Measurements from ENCODE around the gene FOXL3. TPM values are rescaled to one million over a fixed set of nuclear protein-coding genes. Genes with fewer than 3 reads are reported as not detected.

FOXL3 gene
- total RNA-seq, 1 experiment from 2014 or later: not detected

DNA sequence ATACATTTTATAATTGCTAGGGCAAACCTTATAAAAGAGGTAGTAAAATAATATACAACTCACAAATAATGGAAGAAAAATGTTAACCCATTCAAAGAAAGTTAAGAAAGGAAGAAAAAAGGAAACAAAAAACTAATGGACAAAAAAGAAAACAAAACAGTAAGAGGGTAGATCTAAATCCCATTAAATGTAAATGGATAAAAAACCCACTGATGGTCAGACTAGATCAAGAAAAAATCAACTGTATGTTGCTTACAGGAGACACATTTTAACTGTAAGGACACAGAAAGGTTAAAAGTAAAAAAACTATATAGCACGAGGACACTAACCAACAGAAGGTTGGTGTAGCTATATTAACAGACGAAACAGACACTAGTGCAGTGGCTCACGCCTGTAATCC, 18.0 kb downstream of the FOXL3 start:
- no peak overlapping the region for H3K4me3 ChIP-seq
- no peak overlapping the region for H3K27ac ChIP-seq
- H3K27me3 ChIP-seq: no peaks in the 10 kb centered on the region
- no peaks in the 10 kb centered on the region for H3K36me3 ChIP-seq
- H3K4me1 ChIP-seq: no peaks in the 10 kb centered on the region
- DNase-seq: no peak
- no peaks in the 10 kb centered on the region for H3K9me3 ChIP-seq (replicated peaks)

DNA sequence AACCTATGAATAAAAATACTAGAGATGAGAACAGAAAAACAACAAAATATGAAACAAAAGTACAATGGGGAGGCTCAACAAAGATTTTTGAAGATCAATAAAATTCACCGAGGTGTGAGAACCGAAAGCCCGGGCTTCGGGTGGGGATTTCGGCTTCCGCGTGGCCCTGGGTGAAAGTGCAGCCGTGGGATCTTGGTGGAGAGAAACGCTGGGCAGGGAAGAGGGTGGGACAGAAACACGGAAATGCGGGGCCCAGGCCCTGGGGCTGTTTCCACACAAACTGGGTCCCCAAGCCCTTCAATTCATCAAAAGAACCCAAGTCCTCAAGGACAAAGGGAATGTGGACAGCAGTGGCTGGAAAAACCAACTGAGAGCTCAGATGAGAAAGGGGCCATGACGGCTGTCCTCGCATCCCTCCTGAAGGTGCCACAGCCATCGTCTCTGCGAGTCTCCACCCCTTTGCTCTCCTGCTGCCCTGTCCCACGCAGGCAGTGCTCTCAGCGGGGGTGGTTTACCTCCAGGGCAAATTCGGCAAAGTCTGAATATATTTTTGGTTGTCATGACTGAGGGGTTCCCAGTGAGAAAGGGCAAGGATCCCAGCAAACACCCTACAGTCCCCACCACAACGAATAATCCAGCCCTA, 19.7 kb downstream of the FOXL3 start:
- Histone ChIP-seq H3K4me1 (no peaks in the 10 kb centered on the region), H3K36me3 (no peaks in the 10 kb centered on the region), H3K27ac (no peak overlapping the region), H3K9me3 (replicated peaks) (no peaks in the 10 kb centered on the region), H3K27me3 (no peaks in the 10 kb centered on the region), H3K4me3 (no peak overlapping the region)
- DNase-seq: no peak

DNA sequence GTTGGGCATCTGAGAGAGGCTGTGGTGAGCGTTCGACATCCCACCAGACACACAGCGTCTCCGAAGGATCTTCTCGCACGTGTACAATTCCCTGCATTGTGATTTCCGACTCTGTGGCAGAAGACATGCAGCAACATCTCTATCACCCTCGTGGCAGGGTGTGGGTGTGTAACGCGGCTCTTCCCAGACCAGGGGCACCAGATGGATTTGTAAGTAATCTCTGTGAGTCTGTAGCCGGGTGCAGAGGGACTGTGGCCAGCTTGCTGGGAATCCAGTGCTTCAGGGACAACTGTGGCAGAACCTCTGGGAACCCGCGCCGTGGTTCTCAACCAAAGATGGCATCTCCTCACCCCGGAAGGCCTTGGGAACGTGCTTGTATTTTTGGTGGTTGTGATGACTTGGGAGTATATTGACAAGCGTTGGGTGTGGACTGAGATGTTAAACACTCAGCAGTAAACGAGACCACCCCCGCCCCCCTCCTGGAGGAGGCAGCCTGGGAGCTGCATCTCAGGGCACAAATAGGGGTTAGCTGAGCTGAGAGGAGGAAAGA, 21.2 kb downstream of the FOXL3 start:
- Histone ChIP-seq H3K36me3 (no peaks in the 10 kb centered on the region), H3K27ac (no peak overlapping the region), H3K9me3 (replicated peaks) (no peaks in the 10 kb centered on the region), H3K4me1 (no peaks in the 10 kb centered on the region), H3K27me3 (no peaks in the 10 kb centered on the region), H3K4me3 (no peak overlapping the region)
- DNase-seq: no peak

DNA sequence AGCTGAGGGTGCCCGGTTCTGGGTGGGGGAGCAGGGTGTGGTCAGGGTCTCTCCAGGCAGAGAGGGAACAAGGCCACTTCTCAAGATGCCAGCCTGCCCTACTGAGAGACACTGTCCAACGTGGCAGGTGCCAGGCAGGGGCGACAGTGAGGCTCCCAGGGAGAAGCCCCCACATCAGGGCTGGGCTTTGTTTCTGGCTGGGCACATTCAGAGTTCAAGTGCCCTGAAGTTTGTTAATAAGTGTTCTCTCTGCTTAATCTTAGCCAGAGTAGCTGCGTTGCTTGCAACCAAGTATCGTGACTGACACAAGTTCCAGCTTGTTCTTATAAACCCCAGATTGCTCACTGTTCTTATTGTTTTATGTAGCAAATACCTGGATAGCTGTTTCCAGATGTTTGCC, 21.8 kb downstream of the FOXL3 start:
- DNase-seq: no peak
- no peaks in the 10 kb centered on the region for H3K27me3 ChIP-seq

DNA sequence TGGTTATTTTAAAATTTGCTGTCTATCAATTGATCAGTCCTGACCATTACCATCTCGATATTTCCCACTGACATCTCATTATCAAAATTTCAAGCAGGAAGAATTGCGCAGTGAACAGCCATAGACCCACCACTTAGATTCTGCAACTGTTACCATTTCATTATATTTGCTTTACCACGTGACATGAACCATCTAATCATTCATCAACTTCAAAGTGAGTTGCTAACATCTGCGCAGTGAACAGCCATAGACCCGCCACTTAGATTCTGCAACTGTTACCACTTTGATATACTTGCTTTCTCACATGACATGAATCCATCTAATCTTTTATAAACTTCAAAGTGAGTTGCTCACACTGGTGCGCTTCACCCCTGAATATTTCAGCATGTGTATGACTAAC, 22.5 kb downstream of the FOXL3 start:
- Histone ChIP-seq H3K27me3 (no peaks in the 10 kb centered on the region), H3K4me3 (no peak overlapping the region), H3K36me3 (no peaks in the 10 kb centered on the region), H3K4me1 (no peaks in the 10 kb centered on the region), H3K9me3 (replicated peaks) (no peaks in the 10 kb centered on the region), H3K27ac (no peak overlapping the region)
- DNase-seq: no peak

More for the DNA sequence above, 21.8 kb downstream of the FOXL3 start:
- no peaks in the 10 kb centered on the region for H3K9me3 ChIP-seq (replicated peaks)
- no peak overlapping the region for H3K27ac ChIP-seq
- no peak overlapping the region for H3K4me3 ChIP-seq
- H3K4me1 ChIP-seq: no peaks in the 10 kb centered on the region
- H3K36me3 ChIP-seq: no peaks in the 10 kb centered on the region

DNA sequence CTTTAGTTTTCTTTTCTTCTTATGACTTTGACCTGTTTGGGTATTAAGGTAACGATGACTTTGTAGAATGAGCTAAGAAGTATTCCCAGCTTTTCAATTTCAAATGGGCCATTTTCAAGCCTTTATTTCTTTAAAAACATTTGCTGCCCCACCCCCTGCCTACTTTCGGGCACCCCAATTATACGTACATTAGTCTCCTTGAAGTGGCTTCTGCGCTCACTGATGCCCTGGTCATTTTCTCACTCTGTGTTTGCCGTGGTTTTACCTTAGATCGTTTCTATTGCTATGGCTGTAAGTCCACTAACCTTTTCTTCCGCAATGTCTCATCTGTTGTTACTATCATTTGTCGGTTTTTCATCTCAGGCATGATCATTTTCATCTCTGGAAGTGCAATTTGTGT, 24.9 kb downstream of the FOXL3 start:
- DNase-seq: no peak
- Histone ChIP-seq H3K36me3 (no peaks in the 10 kb centered on the region), H3K27ac (no peak overlapping the region), H3K9me3 (replicated peaks) (no peaks in the 10 kb centered on the region), H3K4me1 (no peaks in the 10 kb centered on the region), H3K4me3 (no peak overlapping the region), H3K27me3 (no peaks in the 10 kb centered on the region)

DNA sequence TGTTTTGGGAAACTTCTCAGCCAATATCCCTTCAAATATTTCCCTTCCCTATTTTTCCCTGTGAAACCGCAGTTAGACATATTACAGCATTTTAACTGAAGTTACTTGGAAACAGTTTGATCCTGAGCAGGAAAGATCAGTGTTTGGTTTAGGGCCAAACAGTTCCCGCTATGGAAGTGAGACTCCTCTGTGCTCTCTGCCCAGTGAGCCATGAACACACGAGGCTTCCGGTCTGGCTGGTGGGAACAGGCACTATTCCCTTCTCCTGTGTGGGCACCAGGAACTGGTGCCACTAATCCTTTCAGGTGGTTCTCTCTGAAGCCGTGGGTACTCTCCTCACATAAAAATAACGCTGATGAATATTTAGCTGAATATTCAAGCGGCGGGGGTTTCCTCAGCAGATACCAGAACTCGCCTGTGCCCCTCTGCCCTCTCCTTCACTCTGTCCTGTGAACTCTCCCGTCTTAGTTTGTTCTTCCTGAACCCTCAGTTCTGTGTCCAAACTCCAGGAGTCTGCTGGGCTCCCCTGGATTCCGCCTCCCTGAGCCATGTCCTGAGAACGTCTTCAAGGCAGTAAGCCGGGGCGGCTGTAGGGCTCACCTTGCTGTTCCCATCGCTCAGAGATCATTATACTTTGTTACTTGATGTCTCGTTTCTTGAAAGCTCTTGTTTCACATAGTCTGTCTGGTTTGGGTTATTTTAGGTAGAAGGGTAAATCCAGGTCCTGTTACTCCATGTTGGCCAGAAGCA, 25.7 kb downstream of the FOXL3 start:
- no peaks in the 10 kb centered on the region for H3K36me3 ChIP-seq
- H3K4me1 ChIP-seq: no peaks in the 10 kb centered on the region
- DNase-seq: no peak
- H3K9me3 ChIP-seq (replicated peaks): no peaks in the 10 kb centered on the region
- H3K4me3 ChIP-seq: no peak overlapping the region
- H3K27ac ChIP-seq: no peak overlapping the region
- H3K27me3 ChIP-seq: no peaks in the 10 kb centered on the region

DNA sequence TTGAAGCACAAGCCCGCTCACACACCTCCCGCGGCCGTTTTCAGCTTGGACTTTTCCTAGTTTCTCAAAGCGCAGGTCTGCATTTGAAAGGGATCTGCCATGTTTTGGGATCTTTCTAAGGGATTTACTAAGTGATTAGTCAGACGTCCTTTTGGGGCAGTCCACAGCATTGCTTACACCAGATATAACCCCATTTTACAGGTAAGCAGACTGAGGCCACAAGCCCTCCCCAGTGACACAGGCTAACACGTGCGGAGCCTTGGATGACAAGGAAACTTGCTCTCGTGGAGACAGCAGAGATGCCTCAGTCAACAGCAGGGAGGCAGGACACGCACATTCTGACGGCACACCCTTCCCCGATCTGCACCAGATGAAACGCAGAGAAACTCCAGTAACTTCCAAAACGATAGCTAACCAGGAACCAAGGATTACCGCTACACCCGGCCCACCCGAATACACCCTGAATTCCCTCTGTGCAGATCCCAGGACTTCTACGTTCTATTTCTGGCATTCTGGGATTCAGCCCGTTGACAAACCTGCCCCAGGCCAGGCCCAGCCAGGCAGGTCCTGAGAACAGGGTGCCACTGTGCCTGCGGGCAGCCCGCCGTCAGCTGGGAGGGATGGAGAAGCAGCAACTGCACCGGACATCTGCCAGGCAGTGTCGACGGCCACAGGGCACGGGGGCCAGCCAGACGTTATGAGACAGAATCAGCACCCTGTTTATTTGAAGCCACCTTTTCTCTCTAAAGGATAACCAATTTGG, 27.9 kb downstream of the FOXL3 start:
- Histone ChIP-seq H3K4me3 (no peak overlapping the region), H3K36me3 (no peaks in the 10 kb centered on the region), H3K4me1 (no peaks in the 10 kb centered on the region; the same call in 1 of the 2 replicates), H3K27me3 (no peaks in the 10 kb centered on the region), H3K9me3 (replicated peaks) (no peaks in the 10 kb centered on the region), H3K27ac (no peak overlapping the region)
- no peak for DNase-seq

DNA sequence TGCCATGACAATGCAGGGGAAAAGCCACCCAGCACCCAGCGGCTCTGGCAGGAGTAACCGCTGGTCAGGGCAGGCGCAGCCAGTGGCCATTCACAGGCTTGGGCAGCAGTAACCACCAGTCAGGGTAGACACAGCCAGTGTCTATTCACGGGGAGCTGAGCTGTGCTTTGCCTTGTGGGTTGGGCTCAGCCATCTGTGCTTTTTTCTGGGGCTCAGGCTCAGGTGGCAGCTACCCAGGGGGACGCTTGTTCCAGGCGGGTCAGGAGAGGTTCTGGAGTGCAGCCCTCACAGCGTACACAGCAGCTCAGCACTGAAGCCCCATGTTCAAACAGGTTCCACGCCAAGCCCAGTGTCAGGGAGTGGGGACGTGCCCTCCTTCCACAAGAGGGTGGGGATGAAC, 28.5 kb downstream of the FOXL3 start:
- no peak for DNase-seq
- Histone ChIP-seq H3K27me3 (no peaks in the 10 kb centered on the region), H3K27ac (no peak overlapping the region), H3K36me3 (no peaks in the 10 kb centered on the region), H3K9me3 (replicated peaks) (no peaks in the 10 kb centered on the region), H3K4me1 (no peaks in the 10 kb centered on the region; the same call in 1 of the 2 replicates), H3K4me3 (no peak overlapping the region)

DNA sequence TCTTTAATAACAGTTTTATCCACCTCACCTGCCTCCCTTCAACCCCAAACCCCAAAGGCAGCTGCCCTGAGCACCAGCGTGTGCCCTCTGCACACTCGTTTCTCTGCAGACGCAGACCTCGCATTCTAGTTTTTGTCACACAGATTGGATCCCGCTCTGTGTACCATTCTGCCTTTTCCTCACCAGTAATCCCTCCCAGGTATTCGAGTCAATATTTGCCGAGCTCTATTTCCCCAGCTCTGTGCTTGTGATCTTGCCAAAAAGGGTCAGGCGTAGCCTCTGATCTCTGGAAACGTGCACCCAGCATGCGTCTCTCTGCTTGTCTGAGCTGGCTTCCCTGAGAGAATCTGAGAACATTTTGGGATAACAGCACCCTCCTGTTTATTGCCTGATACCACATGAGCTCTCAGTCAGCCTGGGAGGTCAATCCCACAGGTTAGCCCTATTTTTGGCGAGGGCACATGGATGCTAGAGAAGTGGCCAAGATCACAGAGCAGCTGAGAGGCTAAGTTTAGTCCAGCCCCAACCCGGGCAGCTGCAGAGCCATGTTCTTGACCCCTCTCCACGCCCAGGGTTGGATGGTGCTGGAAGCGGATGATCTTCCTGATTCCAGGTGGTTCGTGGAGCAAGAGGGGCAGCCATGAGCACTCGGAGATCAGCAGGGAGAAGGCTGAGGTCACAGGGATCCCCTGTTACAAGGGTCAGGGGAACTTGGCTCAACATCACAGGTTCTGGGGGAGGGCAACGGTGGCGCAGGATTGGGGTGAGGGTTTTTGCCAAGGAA, 29.1 kb downstream of the FOXL3 start:
- Histone ChIP-seq H3K4me1 (no peaks in the 10 kb centered on the region; the same call in 1 of the 2 replicates), H3K27ac (no peak overlapping the region), H3K4me3 (no peak overlapping the region), H3K9me3 (replicated peaks) (no peaks in the 10 kb centered on the region), H3K27me3 (no peaks in the 10 kb centered on the region), H3K36me3 (no peaks in the 10 kb centered on the region)
- DNase-seq: no peak

DNA sequence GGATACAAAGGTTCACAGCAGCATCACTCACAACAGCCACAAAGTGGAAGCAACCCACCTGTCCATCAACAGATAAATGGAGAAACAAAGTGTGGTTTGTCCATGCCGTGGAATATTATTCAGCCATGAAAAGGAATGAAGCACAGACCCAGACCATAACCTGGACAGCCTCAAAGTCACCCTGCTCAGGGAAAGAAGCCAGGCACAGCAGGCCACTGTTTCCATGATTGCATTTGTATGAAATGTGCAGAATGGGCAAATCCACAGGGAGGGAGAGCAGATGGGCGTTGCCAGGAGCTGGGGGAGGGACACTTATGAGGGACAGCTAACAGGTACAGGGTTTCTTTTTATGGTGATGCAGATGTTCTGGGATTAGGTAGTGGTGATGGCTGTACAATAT, 30.3 kb downstream of the FOXL3 start:
- no peaks in the 10 kb centered on the region for H3K27me3 ChIP-seq
- H3K27ac ChIP-seq: no peak overlapping the region
- H3K4me1 ChIP-seq: no peaks in the 10 kb centered on the region; the same call in 1 of the 2 replicates
- H3K4me3 ChIP-seq: no peak overlapping the region
- no peaks in the 10 kb centered on the region for H3K36me3 ChIP-seq
- H3K9me3 ChIP-seq (replicated peaks): no peaks in the 10 kb centered on the region
- no peak for DNase-seq

DNA sequence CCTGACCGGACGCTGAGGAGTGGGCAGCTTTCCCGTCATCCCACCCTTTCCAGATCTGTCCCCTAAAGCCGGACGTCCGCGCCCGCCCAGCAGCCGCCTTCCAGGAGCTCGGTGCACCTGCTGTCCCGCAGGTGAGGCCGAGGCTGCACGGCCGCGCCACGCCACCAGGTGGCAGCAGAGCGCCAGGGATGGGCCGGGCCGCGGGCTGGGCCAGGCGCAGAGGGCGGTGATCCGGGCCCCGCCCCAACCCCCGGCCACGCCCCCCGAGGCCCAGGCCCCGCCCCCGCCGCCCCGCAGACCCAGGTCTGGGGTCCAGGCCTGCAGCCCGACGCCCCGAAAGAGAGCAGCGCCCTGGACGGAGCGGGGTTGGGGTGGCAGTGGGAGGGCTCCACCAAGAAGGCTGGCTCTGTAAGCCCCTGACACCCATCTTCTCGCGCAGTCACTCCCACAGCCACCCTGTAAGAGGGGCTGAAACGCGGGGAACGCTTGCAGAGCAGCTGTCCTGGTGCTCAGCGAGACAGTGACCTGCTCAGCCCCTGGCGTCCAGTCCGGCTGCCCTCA, 32.2 kb downstream of the FOXL3 start:
- H3K9me3 ChIP-seq (replicated peaks): no peaks in the 10 kb centered on the region
- H3K27ac ChIP-seq: no peak overlapping the region
- DNase-seq: peak; percentile 30 to 55
- no peaks in the 10 kb centered on the region for H3K27me3 ChIP-seq
- H3K4me3 ChIP-seq: no peak overlapping the region
- no peaks in the 10 kb centered on the region for H3K36me3 ChIP-seq
- no peaks in the 10 kb centered on the region; the same call in 1 of the 2 replicates for H3K4me1 ChIP-seq

DNA sequence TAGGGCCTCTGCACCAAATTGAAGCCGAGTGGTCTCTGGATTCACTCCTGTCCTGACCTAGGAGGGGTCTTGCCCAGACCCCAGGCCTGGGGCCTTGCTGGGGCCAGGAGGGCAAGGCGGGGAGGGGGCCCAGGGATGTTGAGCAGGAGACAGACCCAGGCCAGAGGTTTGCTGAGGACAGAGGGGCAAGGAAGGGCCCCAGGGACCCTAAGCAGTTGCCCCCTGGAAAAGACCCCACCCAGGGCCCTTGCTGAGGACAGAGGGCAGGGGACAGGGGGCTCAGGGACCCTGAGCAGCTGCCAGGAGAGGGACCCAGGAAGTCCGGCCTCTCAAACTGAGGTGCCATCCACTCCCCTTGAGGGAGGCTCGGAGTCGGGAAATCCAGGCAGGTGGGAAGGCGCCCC, 32.7 kb downstream of the FOXL3 start:
- Histone ChIP-seq H3K27ac (no peak overlapping the region), H3K36me3 (no peaks in the 10 kb centered on the region), H3K4me3 (no peak overlapping the region), H3K27me3 (no peaks in the 10 kb centered on the region), H3K4me1 (no peaks in the 10 kb centered on the region; the same call in 1 of the 2 replicates), H3K9me3 (replicated peaks) (no peaks in the 10 kb centered on the region)
- DNase-seq: no peak

DNA sequence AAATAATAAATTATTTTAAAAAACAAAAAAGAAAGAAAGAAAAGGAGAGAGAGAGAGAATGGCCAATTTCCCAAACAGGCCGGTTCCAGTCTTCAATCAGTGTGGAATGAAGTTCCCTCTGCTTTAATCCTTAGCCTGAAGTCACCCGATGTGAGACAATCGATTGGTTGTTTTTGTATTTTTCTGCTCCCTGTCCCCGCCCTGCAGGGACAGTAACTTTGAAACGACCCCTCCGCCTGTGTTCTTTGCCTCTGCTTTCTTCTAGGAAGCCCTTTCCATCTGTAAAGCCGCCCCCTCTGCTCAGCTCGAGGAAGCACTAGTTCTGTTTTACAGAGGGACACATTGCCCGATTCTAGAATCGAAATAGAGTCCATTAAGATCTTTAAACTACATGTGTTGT, 33.4 kb downstream of the FOXL3 start:
- no peaks in the 10 kb centered on the region for H3K27me3 ChIP-seq
- no peak for DNase-seq

More for the DNA sequence above, 33.4 kb downstream of the FOXL3 start:
- H3K4me1 ChIP-seq: no peaks in the 10 kb centered on the region; the same call in 1 of the 2 replicates
- H3K27ac ChIP-seq: no peak overlapping the region
- no peak overlapping the region for H3K4me3 ChIP-seq
- H3K36me3 ChIP-seq: no peaks in the 10 kb centered on the region
- H3K9me3 ChIP-seq (replicated peaks): no peaks in the 10 kb centered on the region
